ENCODE results near the gene WBP1. TPM values are rescaled to one million over a fixed set of nuclear protein-coding genes. Genes with fewer than 3 reads are reported as not detected.
"Not testable (repeated sequence)": the region's sequence is repeated elsewhere in the genome, so short reads cannot be mapped to it uniquely, and the experiment has no call there.

WBP1 gene
- total and polyA plus RNA-seq, 2 experiments from 2014 or later, result 156 to 174 TPM

DNA sequence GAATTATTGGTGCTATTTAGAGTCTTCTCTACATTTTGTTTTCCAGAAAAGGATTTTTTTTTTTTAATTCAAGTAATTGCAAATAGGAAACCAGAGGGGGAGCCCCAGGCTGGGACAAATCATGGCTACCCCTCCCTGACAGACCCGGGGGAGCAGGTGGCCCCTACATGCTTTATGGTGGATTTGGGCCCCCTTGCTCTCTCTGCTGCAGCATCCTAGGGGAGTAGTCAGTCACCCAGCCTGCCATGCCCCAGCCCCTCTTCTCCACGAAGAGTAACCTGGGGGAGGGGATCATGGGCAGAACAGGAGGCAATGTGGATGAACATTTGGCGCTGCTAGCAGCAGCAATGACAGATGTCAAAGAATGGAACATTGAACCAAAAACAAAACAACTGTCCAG, 41.5 kb upstream of the WBP1 start:
- Histone ChIP-seq H3K9me3 (ENCODE audit: low read depth) (no peaks in the 10 kb centered on the region), H3K4me1 (ENCODE audit: low read depth) (no peaks in the 10 kb centered on the region), H3K4me3 (no peak overlapping the region), H3K27ac (no peak overlapping the region), H3K27me3 (no peaks in the 10 kb centered on the region), H3K36me3 (no peaks in the 10 kb centered on the region)
- TF ChIP-seq, protein P1, sequence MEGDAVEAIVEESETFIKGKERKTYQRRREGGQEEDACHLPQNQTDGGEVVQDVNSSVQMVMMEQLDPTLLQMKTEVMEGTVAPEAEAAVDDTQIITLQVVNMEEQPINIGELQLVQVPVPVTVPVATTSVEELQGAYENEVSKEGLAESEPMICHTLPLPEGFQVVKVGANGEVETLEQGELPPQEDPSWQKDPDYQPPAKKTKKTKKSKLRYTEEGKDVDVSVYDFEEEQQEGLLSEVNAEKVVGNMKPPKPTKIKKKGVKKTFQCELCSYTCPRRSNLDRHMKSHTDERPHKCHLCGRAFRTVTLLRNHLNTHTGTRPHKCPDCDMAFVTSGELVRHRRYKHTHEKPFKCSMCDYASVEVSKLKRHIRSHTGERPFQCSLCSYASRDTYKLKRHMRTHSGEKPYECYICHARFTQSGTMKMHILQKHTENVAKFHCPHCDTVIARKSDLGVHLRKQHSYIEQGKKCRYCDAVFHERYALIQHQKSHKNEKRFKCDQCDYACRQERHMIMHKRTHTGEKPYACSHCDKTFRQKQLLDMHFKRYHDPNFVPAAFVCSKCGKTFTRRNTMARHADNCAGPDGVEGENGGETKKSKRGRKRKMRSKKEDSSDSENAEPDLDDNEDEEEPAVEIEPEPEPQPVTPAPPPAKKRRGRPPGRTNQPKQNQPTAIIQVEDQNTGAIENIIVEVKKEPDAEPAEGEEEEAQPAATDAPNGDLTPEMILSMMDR (IDR thresholded peaks at IDR 0.05; ENCODE audit: low read depth, low read length), result no peak
- no peak for DNase-seq (ENCODE audit: low read depth in 1 of 2, low spot score in 1 of 2)

DNA sequence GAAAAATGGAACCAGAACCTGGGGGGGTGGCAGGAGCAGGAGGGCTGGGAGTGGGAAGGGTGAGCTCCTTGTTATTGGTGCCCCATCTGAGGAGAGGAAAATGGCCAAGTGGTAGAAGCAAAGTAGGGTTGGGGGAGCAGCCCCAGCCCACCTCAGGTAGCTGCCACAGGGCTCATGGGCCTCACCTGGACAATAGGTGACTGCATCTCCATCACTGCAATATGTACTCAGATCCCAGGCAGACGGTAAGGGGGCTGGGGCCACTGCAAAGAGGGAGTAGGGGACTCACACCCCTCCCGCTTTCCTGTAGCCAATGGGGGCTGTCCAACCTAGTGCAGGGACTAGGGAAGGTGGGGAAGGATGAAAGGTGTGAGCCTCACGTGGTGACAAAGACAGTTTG, 41.0 kb upstream of the WBP1 start:
- Histone ChIP-seq H3K4me1 (ENCODE audit: low read depth) (no peaks in the 10 kb centered on the region), H3K9me3 (ENCODE audit: low read depth) (no peaks in the 10 kb centered on the region)

DNA sequence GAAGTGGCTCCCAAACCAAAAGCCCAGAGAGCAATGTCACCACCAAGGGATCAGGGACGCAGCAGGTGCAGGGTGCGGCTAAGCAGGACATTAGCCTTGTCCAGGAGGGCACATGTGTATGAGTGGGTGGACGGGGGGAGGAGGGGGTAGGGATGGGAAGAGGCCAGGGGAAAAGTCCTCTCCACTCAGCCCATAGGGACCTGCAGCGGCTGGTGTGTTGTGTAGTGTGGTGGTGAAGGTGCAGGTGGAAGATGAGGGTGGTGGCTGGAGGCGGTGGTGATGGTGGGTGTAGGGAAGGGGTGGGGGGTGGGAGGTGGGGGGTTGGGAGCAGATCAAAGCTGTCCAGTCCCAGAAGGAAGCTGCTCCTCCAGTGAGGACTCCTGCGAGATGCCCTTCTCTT, 40.5 kb upstream of the WBP1 start:
- Histone ChIP-seq H3K9me3 (ENCODE audit: low read depth) (no peaks in the 10 kb centered on the region), H3K27me3 (no peaks in the 10 kb centered on the region), H3K27ac (no peak overlapping the region), H3K4me1 (ENCODE audit: low read depth) (no peaks in the 10 kb centered on the region), H3K36me3 (no peaks in the 10 kb centered on the region), H3K4me3 (no peak overlapping the region)
- TF ChIP-seq, protein P1 (IDR thresholded peaks at IDR 0.05; ENCODE audit: low read depth, low read length), result no peak
- no peak for DNase-seq (ENCODE audit: low read depth in 1 of 2, low spot score in 1 of 2)

More for the DNA sequence above, 41.0 kb upstream of the WBP1 start:
- Histone ChIP-seq H3K27ac (no peak overlapping the region), H3K4me3 (no peak overlapping the region), H3K27me3 (no peaks in the 10 kb centered on the region), H3K36me3 (no peaks in the 10 kb centered on the region)
- TF ChIP-seq, protein P1 (IDR thresholded peaks at IDR 0.05; ENCODE audit: low read depth, low read length), result no peak
- DNase-seq (ENCODE audit: low read depth in 1 of 2, low spot score in 1 of 2), result no peak

DNA sequence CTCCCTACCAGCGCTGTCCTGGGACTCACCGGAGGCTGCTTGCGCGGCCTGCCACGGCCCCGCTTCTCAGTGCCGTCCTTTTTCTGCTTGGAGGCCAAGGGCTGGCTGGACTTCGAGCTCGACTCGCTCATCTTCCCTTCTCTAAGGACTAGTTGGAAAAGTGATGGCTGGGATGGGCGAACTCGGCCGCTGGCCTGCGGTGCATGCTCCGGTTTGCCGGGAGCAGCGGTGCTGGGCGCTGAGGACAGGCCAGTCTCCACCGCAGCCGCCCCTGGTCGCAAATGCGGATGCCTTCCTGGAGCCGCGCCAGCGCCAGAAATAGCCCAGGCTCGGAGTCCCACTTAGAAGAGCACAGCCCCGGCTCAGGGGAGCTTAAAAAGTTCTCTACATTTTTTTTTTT, 39.9 kb upstream of the WBP1 start:
- H3K9me3 ChIP-seq (ENCODE audit: low read depth), result no peaks in the 10 kb centered on the region
- H3K27ac ChIP-seq, result no peak overlapping the region
- DNase-seq (ENCODE audit: low read depth in 1 of 2, low spot score in 1 of 2), result no peak
- H3K27me3 ChIP-seq, result no peaks in the 10 kb centered on the region
- H3K4me1 ChIP-seq (ENCODE audit: low read depth), result no peaks in the 10 kb centered on the region
- no peak overlapping the region for H3K4me3 ChIP-seq
- H3K36me3 ChIP-seq, result no peaks in the 10 kb centered on the region
- TF ChIP-seq, protein P1 (IDR thresholded peaks at IDR 0.05; ENCODE audit: low read depth, low read length), result no peak

DNA sequence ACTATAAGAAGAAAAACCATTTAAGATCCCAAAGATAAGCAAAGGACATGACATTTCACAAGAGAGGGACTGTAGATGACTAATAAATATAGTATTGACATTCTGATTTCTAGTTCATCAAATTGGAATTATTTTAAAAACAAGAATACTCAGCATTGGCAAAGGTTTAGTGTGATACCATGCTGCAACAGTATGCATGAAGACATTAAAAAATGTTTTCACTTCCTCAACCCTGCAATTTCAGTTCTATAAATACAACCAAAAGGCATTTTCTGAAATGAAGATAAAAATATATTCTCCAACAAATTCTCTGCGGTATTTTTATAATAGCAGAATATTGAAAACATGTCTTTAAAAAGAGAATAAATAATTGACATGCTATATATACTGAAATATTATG, 38.9 kb upstream of the WBP1 start:
- Histone ChIP-seq H3K9me3 (ENCODE audit: low read depth) (no peaks in the 10 kb centered on the region), H3K4me1 (ENCODE audit: low read depth) (no peaks in the 10 kb centered on the region), H3K36me3 (no peaks in the 10 kb centered on the region), H3K27ac (no peak overlapping the region), H3K4me3 (no peak overlapping the region), H3K27me3 (no peaks in the 10 kb centered on the region)
- DNase-seq (ENCODE audit: low read depth in 1 of 2, low spot score in 1 of 2), result no peak
- TF ChIP-seq, protein P1 (IDR thresholded peaks at IDR 0.05; ENCODE audit: low read depth, low read length), result no peak

DNA sequence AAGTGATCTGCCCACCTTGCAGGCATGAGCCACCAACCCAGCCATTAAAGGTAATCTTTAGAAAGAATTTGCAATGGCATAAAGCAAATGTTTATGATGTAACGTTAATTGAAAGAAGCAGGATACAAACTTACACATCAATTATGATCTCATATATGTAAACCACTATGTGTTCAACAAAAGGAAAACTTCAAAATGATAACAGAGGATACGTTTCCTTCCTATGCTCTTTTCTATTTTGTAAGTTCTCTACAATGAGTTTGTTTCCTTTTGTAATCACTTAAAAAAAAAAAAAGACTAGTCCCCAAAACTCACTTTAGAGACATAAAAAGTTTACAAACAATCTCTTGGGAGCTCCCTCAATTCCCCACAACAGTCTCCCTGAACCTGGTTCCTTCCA, 38.2 kb upstream of the WBP1 start:
- H3K4me3 ChIP-seq, result no peak overlapping the region
- TF ChIP-seq, protein P1 (IDR thresholded peaks at IDR 0.05; ENCODE audit: low read depth, low read length), result no peak

DNA sequence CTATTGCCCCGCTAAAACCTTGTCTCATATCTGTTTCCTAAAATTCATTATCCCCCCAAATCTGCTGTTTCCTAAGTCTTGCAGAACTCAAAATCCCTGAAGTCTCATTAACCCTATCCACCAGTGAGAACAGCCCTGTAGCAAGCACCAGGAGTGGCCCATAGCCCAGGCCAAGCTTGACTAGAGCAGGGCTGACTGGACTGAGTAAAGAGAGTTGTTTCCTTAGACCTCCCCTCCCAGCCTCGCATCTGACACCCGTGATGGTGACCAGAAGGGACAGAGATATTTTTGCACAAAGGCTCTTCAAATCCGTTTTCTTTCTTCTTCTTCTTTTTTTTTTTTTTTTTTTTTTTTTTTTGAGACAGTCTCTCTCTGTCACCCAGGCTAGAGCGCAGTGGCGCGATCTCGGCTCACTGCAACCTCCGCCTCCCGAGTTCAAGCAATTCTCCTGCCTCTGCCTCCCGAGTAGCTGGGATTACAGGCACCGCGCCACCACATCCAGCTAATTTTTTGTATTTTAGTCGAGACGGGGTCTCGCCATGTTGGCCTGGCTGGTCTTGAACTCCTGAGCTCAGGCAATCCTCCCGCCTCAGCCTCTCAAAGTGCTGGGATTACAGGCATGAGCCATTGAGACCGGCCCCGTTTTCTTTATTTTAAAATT, 37.7 kb upstream of the WBP1 start:
- not testable (repeated sequence) for H3K36me3 ChIP-seq; H3K4me1 ChIP-seq (ENCODE audit: low read depth); H3K27me3 ChIP-seq; H3K27ac ChIP-seq; H3K9me3 ChIP-seq (ENCODE audit: low read depth); DNase-seq (ENCODE audit: low read depth in 1 of 2, low spot score in 1 of 2)
- peak overlapping the region; percentile 43 for H3K4me3 ChIP-seq

More for the DNA sequence above, 38.2 kb upstream of the WBP1 start:
- no peak overlapping the region for H3K27ac ChIP-seq
- no peak for DNase-seq (ENCODE audit: low read depth in 1 of 2, low spot score in 1 of 2)
- no peaks in the 10 kb centered on the region for H3K4me1 ChIP-seq (ENCODE audit: low read depth)
- H3K9me3 ChIP-seq (ENCODE audit: low read depth), result no peaks in the 10 kb centered on the region
- H3K27me3 ChIP-seq, result no peaks in the 10 kb centered on the region
- H3K36me3 ChIP-seq, result peaks cover 3% of the 10 kb centered on the region

All from cardiac muscle cell (in vitro differentiated cells and primary cell).